COLO668 (cell line): ENCODE data around the gene CYP2A7.
"Not testable (repeated sequence)": the region's sequence is repeated elsewhere in the genome, so short reads cannot be mapped to it uniquely, and the experiment has no call there.

Experiments used
- DNase-seq: peaks from one replicate; lab custom pipeline; 2025; ENCODE audit not compliant: unreplicated experiment; lab: John Stamatoyannopoulos, UW

CYP2A7 gene

DNA sequence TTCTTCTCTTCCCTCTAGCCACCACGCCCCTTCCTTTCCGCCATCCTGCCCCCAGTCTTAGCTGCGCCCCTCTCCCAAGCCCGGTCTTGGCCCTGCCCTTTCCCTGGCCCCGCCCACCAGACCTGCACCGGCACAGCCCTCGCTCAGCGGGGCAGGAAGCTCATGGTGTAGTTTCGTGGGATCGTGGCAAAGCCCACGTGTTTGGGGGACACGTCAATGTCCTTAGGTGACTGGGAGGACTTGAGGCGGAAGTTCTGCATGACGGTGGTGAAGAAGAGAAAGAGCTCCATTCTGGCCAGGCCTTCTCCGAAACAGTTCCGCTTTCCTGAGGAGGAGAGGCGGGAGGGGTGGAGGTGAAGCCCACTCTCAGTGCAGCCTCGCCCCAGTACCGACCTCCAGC is 38.4 kb downstream of the CYP2A7 start:
- DNase-seq, result not testable (repeated sequence)

DNA sequence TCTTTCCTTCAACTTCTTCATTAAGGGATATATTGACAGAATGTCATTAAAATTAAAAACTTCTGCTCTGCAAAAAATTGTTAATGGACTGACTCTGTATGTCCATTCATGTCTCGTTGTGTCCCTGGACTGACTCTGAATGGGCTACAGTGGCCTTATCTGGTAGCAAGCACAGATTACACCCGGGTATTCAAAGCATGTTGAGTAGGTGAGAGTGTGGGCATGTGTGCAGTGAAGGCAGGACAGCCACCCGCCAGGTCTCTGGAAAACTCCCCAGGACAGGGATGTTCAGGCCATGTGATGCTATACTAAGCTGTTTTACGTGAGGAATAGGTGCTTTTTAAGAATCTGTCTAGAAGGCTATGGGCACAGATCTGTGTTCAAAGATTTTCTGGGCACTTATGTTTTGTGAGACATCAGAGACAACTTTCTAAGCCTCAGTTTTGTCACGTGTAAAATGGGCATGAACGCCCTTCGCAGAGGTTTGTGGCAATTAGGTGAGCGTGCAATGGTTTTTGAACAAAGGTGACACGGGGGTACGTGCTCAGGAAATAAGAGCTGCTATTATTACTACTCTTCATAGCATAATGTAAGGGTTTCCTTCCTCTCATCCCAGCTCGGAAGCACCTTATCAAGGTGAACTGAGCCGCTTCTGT is 38.9 kb downstream of the CYP2A7 start:
- DNase-seq, result not testable (repeated sequence)

DNA sequence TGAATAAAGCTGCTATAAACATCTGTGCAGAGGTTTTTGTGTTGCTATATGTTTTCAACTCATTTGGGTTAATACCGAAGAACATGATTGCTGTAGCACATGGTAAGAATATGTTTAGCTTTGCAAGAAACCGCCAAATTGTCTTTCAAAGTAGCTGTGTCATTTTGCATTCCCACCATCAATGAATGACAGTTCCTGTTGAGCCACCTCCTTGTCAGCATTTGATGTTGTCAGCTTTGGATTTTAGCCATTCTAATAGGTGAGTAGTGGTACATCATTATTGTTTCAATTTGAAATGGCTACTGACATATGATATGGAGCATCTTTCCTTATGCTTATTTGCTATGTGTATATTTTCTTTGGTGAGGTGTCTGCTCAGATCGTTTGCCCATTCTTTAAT is 40.0 kb downstream of the CYP2A7 start:
- not testable (repeated sequence) for DNase-seq

DNA sequence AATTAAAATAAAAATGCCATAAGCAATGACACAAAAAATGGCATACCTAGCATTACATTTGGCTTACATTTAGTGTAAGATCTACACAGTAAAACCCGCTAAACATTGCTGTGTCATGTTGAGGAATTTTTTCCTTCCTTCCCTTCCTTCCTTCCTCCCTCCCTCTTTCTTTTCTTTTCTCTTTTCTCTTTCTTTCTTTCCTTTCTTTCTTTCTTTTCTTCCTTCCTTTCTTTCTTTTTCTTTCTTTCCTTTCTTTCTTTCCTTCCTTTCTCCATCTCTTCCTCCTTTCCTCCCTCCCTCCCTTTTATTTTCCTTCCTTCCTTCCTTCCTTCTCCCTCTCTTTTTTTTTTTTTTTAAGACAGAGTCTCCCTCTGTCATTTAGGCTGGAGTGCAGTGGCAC is 43.6 kb downstream of the CYP2A7 start:
- not testable (repeated sequence) for DNase-seq

DNA sequence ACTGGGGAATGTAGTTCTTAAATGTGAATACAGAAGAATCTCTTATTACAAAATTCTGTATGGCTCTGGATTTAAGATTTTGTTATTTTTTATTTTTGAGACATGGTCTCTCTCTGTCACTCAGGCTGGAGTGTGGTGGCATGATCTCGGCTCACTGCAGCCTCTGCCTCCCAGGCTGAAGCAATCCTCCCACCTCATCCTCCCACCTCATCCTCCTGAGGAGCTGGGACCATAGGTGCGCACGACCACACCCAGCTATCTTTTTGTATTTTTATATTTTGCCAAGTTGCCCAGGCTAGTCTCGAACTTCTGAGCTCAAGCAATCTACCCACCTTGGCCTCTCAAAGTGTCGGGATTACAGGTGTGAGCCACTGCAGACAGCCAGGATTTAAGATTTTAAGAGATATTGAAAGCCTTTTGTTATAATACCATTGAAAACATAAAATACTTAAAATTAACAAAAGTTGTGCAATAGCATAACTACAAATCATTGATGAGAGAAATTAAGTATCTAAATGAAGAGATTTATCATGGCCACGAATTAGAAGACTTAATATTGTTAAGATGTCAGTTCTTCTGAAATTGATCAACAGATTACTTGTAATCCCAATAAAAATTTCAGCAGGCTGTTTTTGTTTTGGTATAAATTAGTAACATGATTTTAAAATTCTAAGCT is 45.1 kb downstream of the CYP2A7 start:
- DNase-seq, result no peak

DNA sequence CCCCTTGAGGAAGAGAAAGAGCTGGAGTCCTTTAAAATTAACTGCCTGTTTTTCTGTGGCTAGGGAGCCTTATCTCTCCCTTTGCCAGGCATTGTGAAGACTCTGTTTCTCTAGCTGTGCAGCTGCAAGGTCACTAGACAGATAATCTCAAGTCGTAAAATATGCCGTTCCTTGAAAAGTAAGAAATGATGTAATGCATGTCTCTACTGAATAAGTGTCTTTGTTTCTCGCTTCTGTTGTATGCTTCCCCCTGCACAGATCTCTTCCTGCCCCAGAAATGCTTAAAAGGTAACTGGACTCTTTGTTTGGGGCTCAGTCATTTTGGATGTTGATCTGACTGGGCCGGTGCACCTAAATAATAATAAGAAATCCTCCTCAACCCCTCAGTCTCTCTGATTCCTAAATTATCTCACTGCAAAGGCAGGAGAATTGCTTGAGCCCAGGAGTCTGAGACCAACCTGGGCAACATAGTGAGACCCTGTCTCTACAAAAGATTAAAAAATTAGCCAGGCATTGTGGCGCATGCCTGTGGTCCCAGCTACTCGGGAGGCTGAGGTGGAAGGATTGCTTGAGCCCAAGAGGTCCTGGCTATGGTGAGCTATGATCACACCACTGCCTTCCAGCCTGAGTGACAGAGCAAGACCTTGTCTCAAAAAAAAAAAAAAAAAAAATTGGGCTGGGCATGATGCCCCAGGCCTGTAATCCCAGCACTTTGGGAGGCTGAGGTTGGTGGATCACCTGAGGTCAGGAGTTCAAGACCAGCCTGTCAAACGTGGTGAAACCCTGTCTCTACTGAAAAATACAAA is 48.1 kb downstream of the CYP2A7 start:
- not testable (repeated sequence) for DNase-seq

DNA sequence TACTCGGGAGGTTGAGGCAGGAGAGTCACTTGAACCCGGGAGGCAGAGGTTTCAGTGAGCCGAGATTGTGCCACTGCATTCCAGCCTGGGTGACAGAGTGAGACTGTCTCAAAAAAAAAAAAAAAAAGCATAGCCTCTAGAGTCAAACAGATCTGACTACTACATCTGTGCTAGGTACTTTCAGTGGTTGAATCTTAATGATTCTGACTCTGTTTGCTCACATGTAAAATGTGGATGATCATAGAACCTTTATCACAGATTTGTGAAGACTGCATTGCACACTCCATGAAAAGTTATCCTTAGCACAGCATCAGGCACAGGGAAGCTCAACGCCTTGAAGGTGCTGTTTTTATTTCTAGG is 49.6 kb downstream of the CYP2A7 start:
- DNase-seq, result not testable (repeated sequence)

DNA sequence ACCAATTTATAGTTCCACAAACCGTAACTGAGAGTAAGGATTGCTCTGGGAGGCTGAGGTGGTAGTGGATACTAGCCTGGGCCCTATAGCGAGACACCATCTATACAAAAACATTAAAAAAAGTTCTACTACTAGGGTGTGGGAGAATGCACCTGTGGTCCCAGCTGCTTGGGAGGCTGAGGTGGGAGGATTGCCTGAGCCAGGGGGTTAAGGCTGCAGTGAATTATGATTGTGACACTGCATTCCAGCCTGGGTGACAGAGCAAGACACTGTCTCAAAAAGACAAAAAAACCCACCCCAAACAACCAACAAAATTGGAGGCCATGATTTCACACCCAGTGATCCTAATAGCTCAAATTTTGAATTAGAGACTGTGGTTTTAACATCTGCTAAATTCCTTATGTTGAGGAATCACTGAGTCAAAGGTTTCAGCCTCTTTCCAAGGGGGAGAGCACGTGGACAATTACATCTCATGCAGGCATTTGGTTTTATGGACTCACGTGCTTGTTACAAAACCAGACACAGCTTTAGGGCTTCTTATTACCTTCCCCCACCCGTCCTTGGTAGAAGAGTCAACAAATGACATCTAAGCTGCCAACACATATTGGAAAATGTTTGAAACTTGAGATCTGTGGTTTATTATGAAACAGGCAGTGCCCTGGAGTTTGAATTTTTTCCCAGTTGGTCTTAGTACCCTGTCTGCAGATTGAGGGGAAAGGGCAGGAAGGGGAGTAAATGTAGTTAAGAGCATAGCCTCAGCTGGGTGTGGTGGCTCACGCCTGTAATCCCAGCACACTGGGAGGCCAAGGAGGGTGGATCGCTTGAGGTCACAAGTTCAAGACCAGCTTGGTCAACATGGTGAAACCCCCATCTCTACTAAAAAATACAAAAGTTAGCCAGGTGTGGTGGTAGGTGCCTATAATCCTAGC is 50.3 kb downstream of the CYP2A7 start:
- DNase-seq, result no peak

DNA sequence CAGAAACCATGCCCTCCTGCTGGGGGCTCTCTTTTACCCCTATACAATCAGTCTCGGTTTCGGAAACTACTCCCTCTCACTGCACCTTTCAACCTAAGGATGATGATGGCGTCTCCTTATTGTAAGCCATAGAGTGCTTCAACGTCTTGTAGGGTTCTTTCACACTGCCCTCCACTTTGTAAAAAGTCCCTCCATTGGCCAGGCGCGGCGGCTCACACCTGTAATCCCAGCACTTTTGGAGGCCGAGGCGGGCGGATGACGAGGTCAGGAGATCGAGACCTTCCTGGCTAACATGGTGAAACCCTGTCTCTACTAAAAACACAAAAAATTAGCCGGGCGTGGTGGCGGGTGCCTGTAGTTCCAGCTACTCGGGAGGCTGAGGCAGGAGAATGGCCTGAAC is 51.3 kb downstream of the CYP2A7 start:
- DNase-seq, result not testable (repeated sequence)

DNA sequence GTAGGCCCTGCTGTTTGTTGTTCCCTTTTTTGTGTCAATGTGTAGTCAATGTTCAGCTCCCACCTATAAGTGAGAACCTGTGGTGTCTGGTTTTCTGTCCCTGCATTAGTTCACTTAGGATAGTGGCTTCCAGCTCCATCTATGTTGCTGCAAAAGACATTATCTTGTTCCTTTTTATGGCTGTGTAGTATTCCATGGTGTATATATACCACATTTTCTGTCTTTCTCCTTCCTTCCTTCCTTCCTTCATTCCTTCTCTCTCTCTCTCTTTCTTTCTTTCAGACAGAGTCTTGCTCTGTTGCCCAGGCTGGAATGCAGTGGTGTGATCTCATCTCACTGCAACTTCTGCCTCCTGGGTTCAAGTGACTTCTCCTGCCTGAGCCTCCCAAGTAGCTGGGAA is 52.8 kb downstream of the CYP2A7 start:
- no peak for DNase-seq

DNA sequence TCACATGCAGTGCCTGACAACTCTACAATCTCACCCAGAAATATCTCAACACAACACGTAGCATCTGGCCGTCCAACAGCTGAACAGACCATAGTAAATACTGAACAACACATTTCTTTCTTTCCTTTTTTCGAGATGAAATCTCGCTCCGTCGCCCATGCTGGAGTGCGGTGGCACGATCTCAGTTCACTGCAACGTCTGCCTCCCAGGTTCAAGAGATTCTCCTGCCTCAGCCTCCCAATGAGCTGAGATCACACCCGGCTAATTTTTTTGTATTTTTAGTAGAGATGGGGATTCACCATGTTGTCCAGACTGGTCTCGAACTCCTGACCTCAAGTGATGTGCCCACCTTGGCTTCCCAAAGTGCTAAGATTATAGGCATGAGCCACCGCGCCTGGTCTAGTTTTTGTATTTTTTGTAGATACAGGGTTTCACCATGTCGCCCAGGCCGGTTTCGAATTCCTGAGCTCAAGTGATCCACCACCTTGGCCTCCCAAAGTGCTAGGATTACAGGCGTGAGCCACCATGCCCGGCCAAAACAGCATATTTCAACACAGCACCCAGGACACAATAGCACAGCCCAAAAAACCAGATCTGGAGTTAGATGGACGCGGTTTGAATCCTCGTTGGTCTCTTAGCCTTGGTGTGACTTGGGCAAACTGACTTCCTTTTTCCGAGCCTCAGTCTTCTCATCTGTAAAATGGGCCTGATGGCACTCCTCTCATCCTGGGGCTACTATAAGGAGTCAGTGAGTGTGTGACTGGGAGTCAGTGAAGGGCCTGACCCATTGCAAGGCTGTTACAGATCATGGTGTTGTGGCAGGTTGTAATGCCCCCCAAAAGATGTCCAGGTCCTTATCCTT is 54.4 kb downstream of the CYP2A7 start:
- DNase-seq, result no peak

DNA sequence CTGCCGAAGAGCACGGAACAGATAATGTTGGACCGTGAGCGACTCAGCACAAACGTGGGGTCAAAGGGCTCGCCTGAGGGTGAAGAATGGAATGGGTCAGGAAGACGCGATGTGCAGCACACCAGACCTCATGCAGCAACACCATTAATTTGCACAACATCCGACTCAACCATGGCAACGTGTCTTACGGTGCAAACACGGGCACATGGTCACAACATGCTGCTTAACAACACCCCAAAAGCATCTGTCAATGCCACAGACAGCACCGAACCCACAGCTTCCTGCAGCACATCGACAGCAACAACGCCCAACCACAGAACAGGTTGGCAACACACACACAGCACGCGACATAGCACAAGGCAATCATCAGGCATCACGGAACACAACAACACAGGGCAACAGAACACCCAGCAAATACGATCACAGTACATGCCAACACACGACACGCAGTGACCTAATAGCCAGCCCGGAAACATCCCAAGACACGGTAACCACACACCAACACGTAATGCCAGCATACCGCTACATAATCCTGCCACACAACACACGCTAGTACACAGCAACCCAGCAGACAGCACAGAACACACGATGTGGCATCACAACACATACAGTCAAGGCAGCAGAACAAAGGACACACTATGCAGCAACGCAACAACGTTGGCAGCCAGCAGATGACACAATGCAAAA is 55.2 kb downstream of the CYP2A7 start:
- not testable (repeated sequence) for DNase-seq

DNA sequence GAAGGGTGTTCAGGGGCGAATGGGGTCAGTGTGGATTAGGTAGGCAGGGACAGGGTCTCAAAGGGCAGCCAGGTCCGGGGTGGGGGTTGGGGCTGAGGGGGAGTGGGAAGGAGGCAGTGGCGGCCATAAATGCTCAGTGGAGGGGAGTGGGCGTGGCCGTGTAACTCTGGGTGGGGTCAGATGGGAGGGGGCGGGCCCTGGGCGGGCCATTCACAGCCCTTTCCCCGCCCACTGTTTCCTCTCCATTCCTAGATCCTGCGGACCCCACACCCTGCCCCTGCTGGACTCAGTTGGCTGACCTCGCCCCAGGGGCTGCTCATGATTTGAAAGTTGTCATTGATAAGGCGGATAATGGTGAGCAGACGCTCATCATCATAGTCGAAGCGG is 55.7 kb downstream of the CYP2A7 start:
- DNase-seq, result not testable (repeated sequence)

DNA sequence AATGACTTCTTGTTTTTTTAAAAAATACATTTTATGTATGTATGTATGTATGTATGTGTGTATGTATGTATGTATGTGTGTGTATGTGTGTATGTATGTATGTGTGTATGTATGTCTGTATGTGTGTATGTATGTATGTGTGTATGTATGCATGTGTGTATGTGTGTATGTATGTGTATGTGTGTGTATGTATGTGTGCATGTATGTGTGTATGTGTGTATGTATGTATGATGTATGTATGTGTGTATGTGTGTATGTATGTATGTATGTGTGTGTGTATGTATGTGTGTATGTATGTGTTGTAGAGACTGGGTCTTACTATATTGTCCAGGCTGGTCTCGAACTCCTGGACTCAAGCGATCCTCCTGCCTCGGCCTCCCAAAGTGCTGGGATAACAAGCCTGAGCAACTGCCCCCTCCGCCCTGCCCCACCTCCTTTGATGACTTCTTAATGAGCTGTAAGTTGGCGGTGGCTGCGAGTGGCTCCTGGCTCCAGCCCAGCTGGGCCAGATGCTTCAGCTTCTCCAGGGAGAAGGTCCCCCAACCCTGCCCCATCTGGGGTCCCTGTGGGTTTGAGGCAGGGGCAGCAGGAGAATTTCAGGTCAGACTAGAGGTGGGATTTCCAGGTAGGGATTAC is 56.5 kb downstream of the CYP2A7 start:
- DNase-seq, result not testable (repeated sequence)
